GM12878 (cell line): ENCODE measurements around the gene P2RY11.

ENCODE experiments used
- BMI1 ChIP-seq: fragments of 450-650 bp; IDR thresholded peaks from 2 replicates; pipeline ENCODE4 v1.6.1; 2016; ENCODE audit warnings: mild to moderate bottlenecking, moderate library complexity, borderline replicate concordance
- EZH2 ChIP-seq: IDR thresholded peaks from 2 replicates; pipeline ENCODE4 v1.6.1; 2012; ENCODE audit warnings: low read depth, mild to moderate bottlenecking, control low read depth, inconsistent platforms, low read length, borderline replicate concordance; ENCODE audit not compliant: control insufficient read depth

- no peak for TF ChIP-seq EZH2
- no peak for TF ChIP-seq BMI1
Observed at GRCh38 chr19:10158485-10158884, 47.0 kb downstream of the P2RY11 start.
